Measurements from ENCODE around the gene EFHC1. TPM values are rescaled to one million over a fixed set of nuclear protein-coding genes. Genes with fewer than 3 reads are reported as not detected.

EFHC1 gene
- total RNA-seq, 1 experiment from 2014 or later, result 13.2 TPM

GRCh38 chr6:52390361-52390727 is 29.8 kb upstream of the EFHC1 start:
- WGBS (ENCODE audit: extremely low coverage, insufficient read length, low lambda C conversion rate), result no CpG with 5 or more reads among the region's 4 CpGs
- Histone ChIP-seq H4K5ac (ENCODE audit: insufficient read length, low read depth, low read length) (no peak overlapping the region), H3K9me3 (ENCODE audit: control insufficient read depth, low read depth, low read length) (peaks cover 8% of the 10 kb centered on the region), H4K20me1 (ENCODE audit: control insufficient read depth, insufficient read depth, insufficient read length) (no peaks in the 10 kb centered on the region), H3K23ac (ENCODE audit: insufficient read length, low read depth, low read length) (no peak overlapping the region), H3K4me2 (ENCODE audit: insufficient read depth, insufficient read length, low read length) (no peak overlapping the region), H3K79me2 (ENCODE audit: insufficient read depth, low read length) (no peaks in the 10 kb centered on the region), H2BK15ac (ENCODE audit: low read depth, low read length) (no peak overlapping the region), H2BK20ac (ENCODE audit: low read depth, low read length, poor library complexity, severe bottlenecking) (no peak overlapping the region), H3T11ph (ENCODE audit: low read length) (no peak overlapping the region), H2BK12ac (ENCODE audit: insufficient read length, low read depth, low read length) (no peak overlapping the region), H2BK120ac (ENCODE audit: low read depth, low read length, poor library complexity, severe bottlenecking) (no peak overlapping the region), H4K91ac (ENCODE audit: insufficient read length, low read depth, low read length) (no peak overlapping the region), H3K9ac (ENCODE audit: extremely low read depth, insufficient read length, low read length) (no peak overlapping the region), H3K4me1 (ENCODE audit: insufficient read depth, low read length) (no peaks in the 10 kb centered on the region; the same call in 1 of the 2 replicates), H2AFZ (ENCODE audit: low read length) (no peak overlapping the region), H4K8ac (replicated peaks; ENCODE audit: insufficient read length, low read depth, low read length) (no peak overlapping the region), H3K4ac (ENCODE audit: low read depth, low read length) (no peak overlapping the region), H2AK5ac (ENCODE audit: insufficient read length, low read length) (no peak overlapping the region), H3K18ac (ENCODE audit: insufficient read length, low read depth, low read length) (no peak overlapping the region), H3K79me1 (ENCODE audit: insufficient read depth, low read depth, low read length, poor library complexity, severe bottlenecking) (no peaks in the 10 kb centered on the region), H3K56ac (ENCODE audit: insufficient read length, low read depth, low read length) (no peak overlapping the region), H3K27ac (ENCODE audit: insufficient read length, low read depth, low read length) (no peak overlapping the region), H3K27me3 (ENCODE audit: insufficient read depth, low read length) (no peaks in the 10 kb centered on the region), H3K23me2 (ENCODE audit: insufficient read length, low read depth, low read length, poor library complexity, severe bottlenecking) (no peaks in the 10 kb centered on the region), H3K14ac (ENCODE audit: insufficient read depth, low read length) (no peak overlapping the region), H2BK5ac (ENCODE audit: insufficient read length, low read length) (no peak overlapping the region)
- TF ChIP-seq CTCF (conservative IDR thresholded peaks at IDR 0.05), result no peak
- Mint-ChIP-seq H3K27me3 (ENCODE audit: low read depth) (no peaks in the 10 kb centered on the region), H3K27ac (no peak overlapping the region), H3K4me1 (no peaks in the 10 kb centered on the region), H3K9me3 (peaks cover 8 to 17% of the 10 kb centered on the region in 2 experiments; a peak in 4 of 5 replicates), H3K4me3 (no peak overlapping the region), H3K36me3 (ENCODE audit: insufficient read depth in 1 of 3, low read depth in 3 of 3) (peaks cover 3 to 9% (median 7%) of the 10 kb centered on the region in 3 experiments; a peak in 5 of 7 replicates)
- no peak for DNase-seq

Measured in H9 (cell line).